SU-DHL-6 (cell line): ENCODE data around the gene SERPINB3.

Experiments
- EZH2phosphoT487 ChIP-seq: fragments of 200-600 bp; sonication (generic), shearing (Covaris generic); conservative IDR thresholded peaks from 2 replicates; pipeline ENCODE4 v1.6.1; 2018; ENCODE audit warnings: mild to moderate bottlenecking, antibody characterized with exemption, low read length, moderate library complexity, mixed read lengths
- TF ChIP-seq, protein P1 (sequence below): fragments of 200-600 bp; sonication (generic); IDR thresholded peaks from one replicate; pipeline ENCODE4 v1.5.1; 2017; ENCODE audit warnings: antibody characterized with exemption, mild to moderate bottlenecking, low read length, moderate library complexity; ENCODE audit not compliant: insufficient read depth, poor library complexity, severe bottlenecking

DNA sequence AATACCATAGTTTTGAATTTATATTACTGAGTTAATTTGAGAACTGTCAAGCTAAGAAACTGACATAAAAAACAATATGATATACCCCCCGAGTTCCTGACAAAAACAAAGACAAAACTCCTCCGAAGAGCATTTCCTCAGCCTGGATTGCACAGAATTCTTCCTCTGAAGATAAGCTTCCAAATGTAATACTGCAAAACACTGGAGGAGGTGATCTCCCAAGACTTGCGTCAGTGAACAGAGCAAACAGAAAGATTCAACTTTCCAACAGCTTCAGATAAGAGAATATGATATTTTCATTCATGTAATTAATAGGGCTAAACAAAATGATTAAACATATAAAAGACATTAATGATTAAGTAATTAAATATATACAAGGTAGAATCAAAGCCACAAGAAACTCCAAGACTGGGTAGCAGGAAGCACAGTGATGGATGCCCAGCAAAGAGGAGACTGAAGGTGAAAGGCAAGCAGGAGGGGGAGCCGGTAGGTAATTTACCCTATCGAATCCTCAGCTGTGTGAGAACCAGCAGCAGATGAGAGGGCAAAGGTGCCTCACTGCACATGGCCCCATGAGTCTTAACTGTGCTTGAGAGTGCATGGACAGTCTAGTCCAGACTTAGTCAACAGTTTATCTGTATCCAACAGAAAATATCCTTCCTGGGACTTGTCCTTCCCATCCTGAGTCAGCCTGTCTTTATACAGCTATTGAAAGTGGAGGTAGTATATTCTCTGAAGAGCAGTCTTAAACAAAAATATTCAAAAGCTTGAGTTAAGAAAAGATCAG lies 18.3 kb upstream of the SERPINB3 start:
- TF ChIP-seq, protein P1, sequence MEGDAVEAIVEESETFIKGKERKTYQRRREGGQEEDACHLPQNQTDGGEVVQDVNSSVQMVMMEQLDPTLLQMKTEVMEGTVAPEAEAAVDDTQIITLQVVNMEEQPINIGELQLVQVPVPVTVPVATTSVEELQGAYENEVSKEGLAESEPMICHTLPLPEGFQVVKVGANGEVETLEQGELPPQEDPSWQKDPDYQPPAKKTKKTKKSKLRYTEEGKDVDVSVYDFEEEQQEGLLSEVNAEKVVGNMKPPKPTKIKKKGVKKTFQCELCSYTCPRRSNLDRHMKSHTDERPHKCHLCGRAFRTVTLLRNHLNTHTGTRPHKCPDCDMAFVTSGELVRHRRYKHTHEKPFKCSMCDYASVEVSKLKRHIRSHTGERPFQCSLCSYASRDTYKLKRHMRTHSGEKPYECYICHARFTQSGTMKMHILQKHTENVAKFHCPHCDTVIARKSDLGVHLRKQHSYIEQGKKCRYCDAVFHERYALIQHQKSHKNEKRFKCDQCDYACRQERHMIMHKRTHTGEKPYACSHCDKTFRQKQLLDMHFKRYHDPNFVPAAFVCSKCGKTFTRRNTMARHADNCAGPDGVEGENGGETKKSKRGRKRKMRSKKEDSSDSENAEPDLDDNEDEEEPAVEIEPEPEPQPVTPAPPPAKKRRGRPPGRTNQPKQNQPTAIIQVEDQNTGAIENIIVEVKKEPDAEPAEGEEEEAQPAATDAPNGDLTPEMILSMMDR = no peak
- TF ChIP-seq EZH2phosphoT487 = no peak
